ENCODE results near the gene PADI4. TPM values are rescaled to one million over a fixed set of nuclear protein-coding genes. Genes with fewer than 3 reads are reported as not detected.

PADI4 gene
- total and polyA plus RNA-seq, 2 donors (not counting 3 experiments of a cell fraction or from before 2014, with no cell fraction given): not detected

- TF ChIP-seq EZH2 (IDR thresholded peaks at IDR 0.05; ENCODE audit: borderline replicate concordance, low read depth, low read length, severe bottlenecking): no peak
- TF ChIP-seq POLR2AphosphoS5 (IDR thresholded peaks at IDR 0.05; ENCODE audit: insufficient read depth, low read depth, low read length): no peak
- no peak for TF ChIP-seq MAX (IDR thresholded peaks at IDR 0.05; ENCODE audit: insufficient read depth, insufficient read length)
- no peak for TF ChIP-seq JUN (IDR thresholded peaks at IDR 0.05; ENCODE audit: borderline replicate concordance, insufficient read depth, insufficient read length, low read depth)
- TF ChIP-seq MYC (IDR thresholded peaks at IDR 0.05; ENCODE audit: low read depth, low read length): no peak
- TF ChIP-seq CTCF (IDR thresholded peaks at IDR 0.05; ENCODE audit: extremely low read depth in 1 of 2, insufficient read depth in 1 of 2, low read depth in 1 of 2, low read length in 2 of 2): no peak
- TF ChIP-seq POLR2A (IDR thresholded peaks at IDR 0.05; ENCODE audit: low read depth, low read length): no peak
- TF ChIP-seq FOS (IDR thresholded peaks at IDR 0.05; ENCODE audit: borderline replicate concordance, insufficient read depth, low read length): no peak
- TF ChIP-seq GATA2 (IDR thresholded peaks at IDR 0.05; ENCODE audit: insufficient read depth, insufficient read length, low read depth, low read length): no peak
- no peaks in the 10 kb centered on the region for H4K20me1 ChIP-seq (replicated peaks; ENCODE audit: control insufficient read depth, extremely low read depth, insufficient read depth, low read length)
- intact Hi-C loops (cut with micrococcal nuclease): no loop called here
- no peaks in the 10 kb centered on the region for H3K9me1 ChIP-seq (replicated peaks; ENCODE audit: control insufficient read depth, extremely low read depth, insufficient read depth, low read length)
- POLR2A ChIA-PET: no interaction called here
- H3K36me3 ChIP-seq (ENCODE audit: control insufficient read depth in 2 of 2, extremely low read depth in 1 of 2, insufficient read depth in 2 of 2, low read length in 2 of 2): no peaks in the 10 kb centered on the region
- BruUV-seq (replicated peaks): no TSS peak
- dilution Hi-C loops (cut with MboI; ENCODE audit: extremely low pct_ligation_motif_present, low sequenced_read_pairs): no loop called here
- no peaks in the 10 kb centered on the region for H3K79me2 ChIP-seq (ENCODE audit: control insufficient read depth, insufficient read depth, low read length)
- H3K27ac ChIP-seq (ENCODE audit: insufficient read depth, low read depth, low read length): no peak overlapping the region
- CTCF ChIA-PET: interaction anchor here (0.9 to 1.6 kb wide), 2 partner anchors 10 to 161 kb away, joined by 3 read pairs; no protein-coding TSS in a partner anchor
- no peaks in the 10 kb centered on the region for H3K27me3 ChIP-seq (ENCODE audit: control insufficient read depth in 2 of 2, insufficient read depth in 2 of 2, low read length in 2 of 2)
- H3K9ac ChIP-seq (replicated peaks; ENCODE audit: extremely low read depth, insufficient read depth, low read length): no peak overlapping the region
- no peak overlapping the region for H3K4me2 ChIP-seq (ENCODE audit: insufficient read depth, low read length)
- no peak overlapping the region for H3K4me3 ChIP-seq (replicated peaks in 1 of 3; ENCODE audit: insufficient read depth in 1 of 3, low read depth in 1 of 3, low read length in 3 of 3)
- FAIRE-seq: no peak
- DNase-seq (ENCODE audit: low read depth, low spot score): no peak
- H3K4me1 ChIP-seq (ENCODE audit: control insufficient read depth, extremely low read depth, insufficient read depth, low read length): peaks cover 4% of the 10 kb centered on the region
- H2AFZ ChIP-seq (ENCODE audit: low read depth, low read length): no peak overlapping the region
- H3K9me3 ChIP-seq (replicated peaks; ENCODE audit: control insufficient read depth, insufficient read depth, low read length): no peaks in the 10 kb centered on the region
Observed at GRCh38 chr1:17286646-17287045, 21.4 kb upstream of the PADI4 start.
